GM12801 (cell line): Measurements from ENCODE around the gene CABCOCO1.

Experiments used
- TF ChIP-seq, protein P1 (sequence below): IDR thresholded peaks from one replicate; pipeline ENCODE4 v1.5.1; 2011; ENCODE audit warnings: control low read depth; ENCODE audit not compliant: insufficient read length; ENCODE audit errors: extremely low read depth

Gene CABCOCO1

DNA sequence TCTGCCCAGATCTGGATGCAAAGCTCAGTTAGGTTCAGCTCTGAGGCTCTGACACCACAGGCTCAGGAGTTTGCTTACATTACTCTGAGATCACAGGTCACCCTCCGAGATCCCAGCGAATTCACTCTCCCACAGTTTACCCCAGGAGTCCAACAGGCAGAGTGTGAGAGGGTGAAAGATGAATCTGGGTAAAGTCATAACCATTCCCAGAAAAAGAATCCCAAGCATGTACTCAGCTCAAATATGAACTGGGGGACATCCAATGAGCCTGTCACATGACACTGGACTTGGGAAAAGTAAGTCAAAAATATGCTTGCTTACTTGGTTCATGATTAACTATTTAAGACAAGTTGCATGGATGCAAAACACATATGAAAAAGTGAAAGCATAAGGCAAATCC lies 128.5 kb downstream of the CABCOCO1 start:
- TF ChIP-seq, protein P1, sequence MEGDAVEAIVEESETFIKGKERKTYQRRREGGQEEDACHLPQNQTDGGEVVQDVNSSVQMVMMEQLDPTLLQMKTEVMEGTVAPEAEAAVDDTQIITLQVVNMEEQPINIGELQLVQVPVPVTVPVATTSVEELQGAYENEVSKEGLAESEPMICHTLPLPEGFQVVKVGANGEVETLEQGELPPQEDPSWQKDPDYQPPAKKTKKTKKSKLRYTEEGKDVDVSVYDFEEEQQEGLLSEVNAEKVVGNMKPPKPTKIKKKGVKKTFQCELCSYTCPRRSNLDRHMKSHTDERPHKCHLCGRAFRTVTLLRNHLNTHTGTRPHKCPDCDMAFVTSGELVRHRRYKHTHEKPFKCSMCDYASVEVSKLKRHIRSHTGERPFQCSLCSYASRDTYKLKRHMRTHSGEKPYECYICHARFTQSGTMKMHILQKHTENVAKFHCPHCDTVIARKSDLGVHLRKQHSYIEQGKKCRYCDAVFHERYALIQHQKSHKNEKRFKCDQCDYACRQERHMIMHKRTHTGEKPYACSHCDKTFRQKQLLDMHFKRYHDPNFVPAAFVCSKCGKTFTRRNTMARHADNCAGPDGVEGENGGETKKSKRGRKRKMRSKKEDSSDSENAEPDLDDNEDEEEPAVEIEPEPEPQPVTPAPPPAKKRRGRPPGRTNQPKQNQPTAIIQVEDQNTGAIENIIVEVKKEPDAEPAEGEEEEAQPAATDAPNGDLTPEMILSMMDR = no peak

DNA sequence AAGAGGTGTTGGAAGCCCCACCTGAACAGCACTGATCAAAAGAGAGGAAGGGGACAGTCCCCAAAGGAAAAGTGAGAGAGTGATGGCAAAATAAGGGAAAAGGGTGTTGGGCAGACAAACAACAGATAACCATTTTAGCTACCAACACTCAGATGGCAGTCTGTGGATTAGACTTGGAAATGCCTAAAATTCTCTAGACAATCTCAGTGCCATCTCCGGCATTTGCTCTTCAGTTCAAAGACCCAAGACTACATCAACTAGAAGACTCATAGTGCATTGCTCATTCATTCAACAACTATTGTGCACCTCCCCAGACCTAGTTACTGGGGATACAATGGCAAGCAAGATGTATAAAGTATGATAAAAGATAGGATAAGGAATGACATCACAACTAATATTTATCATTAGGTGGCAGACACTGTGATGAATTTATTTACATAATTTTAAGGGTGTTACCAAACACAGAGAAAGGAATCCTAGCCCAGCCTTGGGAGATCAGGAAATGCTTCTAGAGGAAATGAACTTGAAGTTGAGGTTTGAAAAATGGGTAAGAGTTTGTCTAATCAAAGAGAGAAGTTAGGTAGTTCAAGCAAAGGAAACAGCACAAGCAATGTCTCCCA lies 129.5 kb downstream of the CABCOCO1 start:
- TF ChIP-seq, protein P1 = no peak

DNA sequence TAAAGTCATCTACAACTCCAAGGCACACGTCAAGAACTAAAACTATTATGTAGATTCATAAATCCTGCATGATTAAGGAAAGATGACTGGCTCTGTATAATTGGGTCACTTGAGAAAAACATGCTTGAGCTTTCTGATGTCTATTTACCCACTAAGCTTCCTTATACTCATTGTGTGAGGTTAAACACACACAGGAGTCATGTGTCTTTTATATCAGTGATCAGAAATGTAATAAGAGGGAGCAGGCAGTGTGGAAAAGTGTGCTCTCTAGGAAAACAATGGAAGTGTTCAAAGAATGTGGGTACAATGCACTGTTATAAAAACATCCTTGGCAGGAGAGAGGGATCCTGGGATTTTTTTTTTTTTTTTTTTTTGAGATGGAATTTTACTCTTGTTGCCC lies 130.2 kb downstream of the CABCOCO1 start:
- TF ChIP-seq, protein P1 = no peak

DNA sequence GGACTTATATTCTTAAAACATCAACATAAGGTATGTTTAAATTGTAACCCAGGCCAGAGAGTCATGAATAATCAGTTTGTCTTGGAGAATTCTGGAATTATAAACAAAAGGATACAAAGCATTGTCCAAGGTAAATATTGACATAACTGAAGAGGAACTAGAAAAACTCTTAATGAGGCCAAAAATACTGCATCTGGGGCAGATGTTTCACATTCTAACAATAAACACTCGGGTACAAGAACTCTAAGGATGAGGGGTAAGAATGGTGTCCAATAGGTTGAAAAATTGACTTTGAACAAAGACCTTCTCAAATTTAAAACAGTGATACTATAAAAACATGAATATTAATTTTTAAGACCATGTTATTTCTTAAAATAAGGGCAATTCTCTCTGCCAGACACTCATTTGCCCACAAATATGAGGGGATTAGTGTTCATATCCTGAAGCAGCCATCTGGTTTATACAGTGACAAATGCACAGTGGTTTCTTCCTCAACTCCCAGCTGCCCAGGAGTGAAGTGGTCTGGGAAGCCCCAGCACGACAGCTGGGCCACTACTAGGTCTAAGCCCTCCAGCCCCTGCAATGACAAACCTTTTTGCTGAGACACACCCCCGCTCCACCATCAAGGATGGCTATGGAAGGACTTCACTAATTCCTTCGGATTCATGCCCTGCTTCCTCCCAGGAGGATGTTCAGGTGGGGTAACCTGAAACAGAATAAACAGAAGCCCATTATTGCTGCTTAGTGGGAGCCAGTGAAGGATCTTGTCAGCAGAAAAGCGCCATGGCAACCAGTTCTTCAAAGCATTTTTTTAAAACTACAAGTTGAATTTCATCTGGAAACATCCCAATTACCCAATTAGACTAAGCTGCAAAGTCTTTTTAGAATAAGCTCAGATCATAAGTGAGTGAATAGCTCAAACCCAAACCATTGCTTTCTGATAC lies 131.3 kb downstream of the CABCOCO1 start:
- TF ChIP-seq, protein P1 = no peak

DNA sequence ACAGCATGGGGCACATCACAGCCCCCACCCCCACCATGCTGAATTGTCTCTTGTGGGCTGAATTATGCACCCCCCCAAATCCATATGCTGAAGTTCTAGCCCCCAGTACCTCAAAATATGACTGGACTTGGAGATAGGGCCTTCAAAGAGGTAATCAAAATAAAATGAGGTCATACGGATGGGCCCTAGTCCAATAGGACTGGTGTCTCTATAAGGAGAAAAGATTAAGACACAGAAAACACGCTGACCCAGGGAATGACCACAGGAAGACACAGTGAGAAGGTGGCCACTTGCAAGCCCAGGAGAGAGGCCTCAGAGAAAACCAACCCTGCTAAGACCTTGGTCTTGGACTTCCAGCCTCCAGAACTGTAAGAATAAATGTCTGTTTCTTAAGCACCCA lies 132.4 kb downstream of the CABCOCO1 start:
- TF ChIP-seq, protein P1 = no peak

DNA sequence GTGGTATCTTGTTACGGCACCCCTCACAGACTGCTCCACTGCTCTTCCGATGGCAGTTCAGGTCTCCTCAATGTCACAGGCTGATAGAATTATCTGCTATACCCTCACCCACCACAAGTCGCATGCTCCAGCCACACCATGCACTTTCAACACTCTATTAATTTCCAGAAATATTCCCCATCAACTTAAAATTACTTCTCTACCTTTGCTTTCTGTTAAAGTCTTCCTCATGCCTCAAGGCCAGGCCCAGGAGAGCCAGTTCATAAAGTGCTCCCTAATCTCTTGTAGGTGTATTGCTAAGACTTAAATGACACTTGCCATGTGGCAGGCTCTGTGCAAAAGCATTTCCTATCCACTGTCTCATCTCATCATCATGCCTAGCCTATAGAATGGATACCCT lies 132.8 kb downstream of the CABCOCO1 start:
- TF ChIP-seq, protein P1 = no peak

DNA sequence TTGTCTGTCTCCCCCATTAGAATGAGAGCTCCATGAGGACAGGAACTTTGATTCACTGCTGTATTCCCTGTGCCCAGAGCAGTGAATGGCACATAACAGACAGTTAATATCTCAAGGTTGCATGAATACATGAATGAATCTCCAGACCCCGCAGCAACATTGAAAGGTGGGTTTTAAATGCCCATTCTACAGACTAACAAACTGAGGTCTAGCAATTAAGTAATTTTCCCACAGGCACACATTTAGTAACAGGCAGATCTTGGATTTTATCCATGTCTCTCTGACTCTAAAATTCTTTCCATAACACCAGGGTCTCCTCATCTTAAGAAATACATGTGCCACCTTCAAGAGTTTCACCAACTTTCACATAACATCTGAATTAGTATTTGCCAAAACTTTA lies 134.1 kb downstream of the CABCOCO1 start:
- TF ChIP-seq, protein P1 = no peak
